22Rv1 (cell line): Measurements from ENCODE around the gene BUB1.

Experiments used
- ZFX ChIP-seq: fragments of 450-650 bp; IDR thresholded peaks from 2 replicates; pipeline ENCODE4 v1.6.1; 2017; ENCODE audit warnings: antibody characterized with exemption, borderline replicate concordance
- TF ChIP-seq, protein P1 (sequence below): fragments of 450-650 bp; IDR thresholded peaks from 2 replicates; pipeline ENCODE4 v1.5.1; 2017; ENCODE audit warnings: mild to moderate bottlenecking

DNA sequence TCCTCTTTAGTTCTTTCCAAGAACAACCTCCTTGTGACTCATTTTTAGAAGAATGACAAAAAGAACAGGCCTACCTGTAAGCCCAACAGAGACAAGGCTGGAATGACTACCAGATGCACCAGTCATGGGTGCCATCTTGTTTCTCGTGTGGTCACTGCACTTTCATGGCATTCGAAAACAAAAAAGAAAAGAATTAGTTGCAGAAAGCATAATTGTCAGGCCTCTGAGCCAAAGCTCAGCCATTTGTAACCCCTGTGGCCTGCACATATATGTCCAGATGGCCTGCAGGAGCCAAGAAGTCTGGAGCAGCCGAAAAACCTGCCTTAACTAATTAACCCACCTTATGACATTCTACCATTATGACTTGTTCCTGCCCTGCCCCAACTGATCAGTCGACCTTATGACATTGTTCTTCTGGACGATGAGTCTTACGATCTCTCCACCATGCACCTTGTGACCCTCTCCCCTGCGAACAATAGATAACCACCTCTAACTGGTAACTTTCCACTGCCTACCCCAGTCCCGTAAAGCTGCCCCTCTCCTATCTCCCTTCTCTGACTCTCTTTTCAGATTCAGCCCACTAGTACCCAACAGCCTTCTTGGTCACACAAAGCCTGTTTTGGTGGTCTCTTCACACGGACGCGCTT, 13.9 kb upstream of the BUB1 start:
- TF ChIP-seq, protein P1, sequence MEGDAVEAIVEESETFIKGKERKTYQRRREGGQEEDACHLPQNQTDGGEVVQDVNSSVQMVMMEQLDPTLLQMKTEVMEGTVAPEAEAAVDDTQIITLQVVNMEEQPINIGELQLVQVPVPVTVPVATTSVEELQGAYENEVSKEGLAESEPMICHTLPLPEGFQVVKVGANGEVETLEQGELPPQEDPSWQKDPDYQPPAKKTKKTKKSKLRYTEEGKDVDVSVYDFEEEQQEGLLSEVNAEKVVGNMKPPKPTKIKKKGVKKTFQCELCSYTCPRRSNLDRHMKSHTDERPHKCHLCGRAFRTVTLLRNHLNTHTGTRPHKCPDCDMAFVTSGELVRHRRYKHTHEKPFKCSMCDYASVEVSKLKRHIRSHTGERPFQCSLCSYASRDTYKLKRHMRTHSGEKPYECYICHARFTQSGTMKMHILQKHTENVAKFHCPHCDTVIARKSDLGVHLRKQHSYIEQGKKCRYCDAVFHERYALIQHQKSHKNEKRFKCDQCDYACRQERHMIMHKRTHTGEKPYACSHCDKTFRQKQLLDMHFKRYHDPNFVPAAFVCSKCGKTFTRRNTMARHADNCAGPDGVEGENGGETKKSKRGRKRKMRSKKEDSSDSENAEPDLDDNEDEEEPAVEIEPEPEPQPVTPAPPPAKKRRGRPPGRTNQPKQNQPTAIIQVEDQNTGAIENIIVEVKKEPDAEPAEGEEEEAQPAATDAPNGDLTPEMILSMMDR, result no peak
- TF ChIP-seq ZFX, result no peak
